C4-2B (cell line): ENCODE results near the gene GNA15.

ENCODE experiments used
- CTCF ChIP-seq: fragments of 450-650 bp; conservative IDR thresholded peaks from 2 replicates; pipeline ENCODE4 v1.5.1; 2017; ENCODE audit warnings: mild to moderate bottlenecking
- ZFX ChIP-seq: fragments of 450-650 bp; IDR thresholded peaks from 2 replicates; pipeline ENCODE4 v1.6.1; 2017

- TF ChIP-seq CTCF, result no peak
- no peak for TF ChIP-seq ZFX
Observed at GRCh38 chr19:3133793-3134116, 2.1 kb upstream of the GNA15 start.
